Middle frontal gyrus (tissue), 1 donor: ENCODE measurements around the gene ALK.

Experiments
- DNase-seq: peaks from one replicate; pipeline ENCODE4 v3.0.0-alpha.2; 2015; ENCODE audit warnings: low spot score; ENCODE audit errors: extremely low spot score

The ALK gene

DNA sequence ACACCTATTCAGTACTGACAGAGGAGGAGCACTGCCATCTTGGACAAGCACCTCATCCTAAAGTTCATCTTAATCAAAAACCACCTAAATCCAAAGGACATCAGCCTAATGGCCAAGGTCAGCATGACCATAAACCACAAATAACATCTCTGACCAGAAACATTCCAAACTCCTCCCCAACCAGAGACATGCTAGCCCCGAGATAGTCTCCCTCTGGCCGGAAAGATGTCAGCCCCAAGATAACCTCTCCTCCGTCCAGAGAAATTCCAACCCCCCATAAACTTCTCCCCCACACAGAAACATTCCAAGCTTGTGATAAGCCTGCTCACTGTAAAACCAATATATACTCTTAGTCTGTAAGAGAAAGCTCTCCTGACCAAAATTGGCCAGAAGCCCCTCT is 545.5 kb downstream of the ALK start:
- DNase-seq = no peak

DNA sequence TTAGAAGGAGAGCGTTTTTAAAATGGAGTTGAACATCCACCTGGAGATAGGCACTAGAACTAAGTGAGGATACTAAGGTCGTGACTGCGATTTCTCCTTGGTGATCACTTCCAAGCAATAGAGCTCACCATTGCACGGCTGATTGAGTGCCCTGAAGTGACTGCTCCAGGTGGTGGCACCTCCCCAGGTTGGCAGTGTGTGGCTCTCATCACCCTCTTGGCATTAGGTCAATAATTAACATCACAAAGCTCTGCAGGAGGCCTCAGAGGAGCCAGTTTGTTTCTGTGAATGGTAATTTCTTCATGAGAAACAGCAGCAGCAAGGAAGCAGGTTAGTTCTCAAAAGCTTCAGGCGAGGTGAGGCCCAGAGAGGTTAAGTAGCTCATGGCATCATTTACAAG is 546.6 kb downstream of the ALK start:
- DNase-seq = no peak

GRCh38 chr2:29373870-29374269 is 547.5 kb downstream of the ALK start:
- DNase-seq = no peak

- DNase-seq = no peak
These were observed 549.2 kb downstream of the ALK start for GRCh38 chr2:29372185-29372584.

- DNase-seq = no peak
These were observed 550.7 kb downstream of the ALK start for GRCh38 chr2:29370581-29371125.

GRCh38 chr2:29370173-29370572 is 551.2 kb downstream of the ALK start:
- DNase-seq = no peak

DNA sequence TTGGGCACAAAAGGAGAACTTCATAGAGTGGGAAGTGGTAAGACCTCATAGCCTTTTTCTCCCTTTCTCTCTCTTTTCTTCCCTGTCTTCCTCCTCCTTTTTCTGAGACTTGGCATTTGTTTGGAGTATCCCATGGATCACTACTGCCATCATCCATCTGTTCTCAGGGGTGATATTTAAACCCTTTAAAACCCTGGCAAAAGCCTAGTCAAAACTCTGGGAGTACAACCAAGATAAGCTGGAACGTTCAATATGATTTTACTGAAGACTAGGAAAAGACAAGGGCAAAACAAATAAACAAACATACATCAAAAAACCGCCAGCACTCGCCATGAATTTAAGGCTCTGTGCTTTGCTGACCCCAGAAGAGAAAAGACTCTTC is 552.7 kb downstream of the ALK start:
- DNase-seq = no peak

- no peak for DNase-seq
These were observed 553.3 kb downstream of the ALK start for GRCh38 chr2:29367986-29368658.

- no peak for DNase-seq
These were observed 558.3 kb downstream of the ALK start for GRCh38 chr2:29363111-29363510.

DNA sequence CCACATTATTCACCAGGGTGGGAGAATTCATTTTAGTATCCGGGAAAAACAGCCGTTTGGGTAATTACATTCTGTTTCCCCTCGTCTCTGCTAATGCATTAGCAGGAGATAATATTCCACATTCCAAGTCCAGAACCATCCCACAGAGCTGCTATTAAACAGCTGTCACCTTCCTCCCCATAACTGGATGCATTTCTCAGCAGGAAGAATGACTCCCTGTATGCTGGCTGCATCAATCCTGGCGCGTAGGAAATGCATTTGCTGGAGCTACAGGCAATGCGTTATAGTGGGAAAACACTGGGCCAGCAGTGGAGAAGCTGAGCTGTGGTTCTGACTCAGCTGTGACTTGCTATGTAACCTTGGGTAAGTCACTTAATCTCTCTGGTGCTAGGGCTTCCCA is 560.2 kb downstream of the ALK start:
- no peak for DNase-seq

- no peak for DNase-seq
These were observed 561.2 kb downstream of the ALK start for GRCh38 chr2:29360016-29360784.

DNA sequence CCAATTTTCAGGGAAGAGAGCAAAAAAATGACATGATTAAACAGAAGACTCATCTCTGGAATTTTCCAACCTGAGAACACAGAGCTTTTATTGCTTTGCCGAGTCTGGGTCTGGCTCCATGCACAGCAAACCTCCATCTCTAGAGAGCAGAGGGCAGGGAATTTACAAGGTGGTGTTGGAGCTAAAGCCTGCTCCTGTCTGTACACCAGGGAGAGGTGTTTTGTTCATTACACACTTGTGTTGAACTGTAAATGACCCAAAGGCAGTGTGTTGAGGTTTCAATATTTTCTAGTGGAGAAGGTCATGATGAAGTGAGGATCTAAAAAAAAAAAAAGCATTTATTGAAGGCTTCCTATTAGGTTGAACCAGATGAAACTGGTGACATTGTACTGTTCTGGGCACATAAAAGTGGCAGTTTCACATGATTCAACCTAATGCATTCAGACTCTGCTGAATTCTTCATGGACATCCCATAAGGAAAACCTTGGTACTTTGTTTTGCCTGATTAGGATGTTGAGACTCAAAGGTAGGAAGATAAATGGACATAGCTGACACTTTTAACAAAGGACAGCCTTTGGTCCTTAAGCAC is 567.9 kb downstream of the ALK start:
- no peak for DNase-seq

DNA sequence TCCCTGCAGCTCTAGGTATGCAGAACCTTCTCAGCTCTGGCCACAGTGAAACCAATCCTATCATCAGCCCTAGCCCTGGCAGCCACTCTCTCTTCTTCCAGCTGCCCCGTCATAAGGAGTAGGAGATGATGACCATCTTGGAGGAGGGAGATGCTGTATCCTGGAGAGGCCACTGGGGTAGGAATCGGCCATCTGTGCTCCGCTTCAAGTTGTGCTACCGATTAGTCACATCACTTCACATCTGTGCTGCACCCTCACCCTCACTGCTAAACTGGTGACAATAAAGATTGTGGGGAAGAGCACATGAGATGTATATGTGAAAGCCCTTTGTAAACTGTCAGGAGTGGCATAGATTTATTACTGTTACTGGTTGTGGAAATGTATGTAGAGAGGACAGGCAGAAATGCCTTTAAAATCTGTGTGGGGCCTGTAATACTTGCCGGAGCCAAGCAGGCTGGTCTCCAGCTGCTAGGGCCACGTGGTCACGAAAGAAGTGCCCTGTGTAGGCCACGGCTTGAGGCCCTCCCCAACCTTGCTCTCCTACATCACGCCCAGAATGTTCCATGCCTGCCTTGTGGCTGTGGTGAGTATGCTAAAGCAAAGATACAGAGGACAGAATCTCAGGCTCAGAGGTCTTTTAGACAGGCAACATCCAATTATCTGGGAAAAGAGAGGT is 569.3 kb downstream of the ALK start:
- DNase-seq = no peak

- DNase-seq = no peak
These were observed 570.1 kb downstream of the ALK start for GRCh38 chr2:29351248-29351647.

- no peak for DNase-seq
These were observed 571.9 kb downstream of the ALK start for GRCh38 chr2:29349316-29350030.

DNA sequence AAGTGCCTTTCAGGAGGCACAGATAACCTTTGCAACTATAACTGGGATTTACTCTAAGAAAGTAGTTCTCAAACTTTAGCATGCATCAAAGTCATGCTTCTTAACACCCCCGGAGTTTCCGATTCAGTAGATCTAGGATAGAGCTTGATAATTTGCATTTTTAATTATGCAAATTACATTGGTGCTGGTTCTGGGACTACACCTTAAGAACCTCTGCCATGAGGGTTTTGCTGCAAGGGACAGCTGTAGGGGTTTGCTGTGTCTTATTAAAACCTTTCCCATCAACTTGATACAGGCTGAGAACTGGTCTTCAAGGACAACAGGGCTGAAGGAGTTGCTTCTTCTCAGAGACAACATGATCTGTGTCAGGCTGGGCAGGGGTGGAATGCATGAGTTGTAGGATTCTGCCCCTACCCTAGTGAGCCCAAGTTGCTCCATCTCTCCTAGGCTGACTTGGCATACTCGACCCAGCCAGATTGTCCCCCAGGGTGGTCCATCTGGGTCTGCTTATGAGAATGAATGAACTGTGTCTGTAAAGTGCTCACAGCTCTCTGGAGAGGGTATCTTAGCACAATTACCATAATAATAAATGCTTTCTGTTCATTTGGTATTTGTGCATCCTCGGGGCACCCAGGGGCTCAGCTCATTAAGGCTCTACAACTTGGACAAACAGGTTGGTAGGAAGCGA is 573.5 kb downstream of the ALK start:
- no peak for DNase-seq

DNA sequence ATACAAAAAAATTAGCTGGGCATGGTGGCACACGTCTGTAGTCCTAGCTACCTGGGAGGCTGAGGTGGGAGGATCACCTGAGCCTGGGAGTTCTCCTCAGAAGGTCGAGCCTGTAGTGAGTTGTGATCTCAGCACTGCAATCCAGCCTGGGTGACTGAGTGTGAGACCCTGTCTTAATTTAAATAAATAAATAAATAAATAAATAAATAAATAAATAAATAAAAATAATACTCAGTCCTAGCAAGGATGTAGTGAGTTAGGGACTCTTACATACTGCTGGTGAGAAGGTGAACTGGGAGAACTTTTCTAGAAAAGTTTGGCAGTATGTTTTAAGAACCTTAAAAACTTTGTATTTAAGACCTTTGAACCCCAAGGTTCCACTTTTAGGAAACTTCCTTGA is 576.1 kb downstream of the ALK start:
- DNase-seq = no peak

DNA sequence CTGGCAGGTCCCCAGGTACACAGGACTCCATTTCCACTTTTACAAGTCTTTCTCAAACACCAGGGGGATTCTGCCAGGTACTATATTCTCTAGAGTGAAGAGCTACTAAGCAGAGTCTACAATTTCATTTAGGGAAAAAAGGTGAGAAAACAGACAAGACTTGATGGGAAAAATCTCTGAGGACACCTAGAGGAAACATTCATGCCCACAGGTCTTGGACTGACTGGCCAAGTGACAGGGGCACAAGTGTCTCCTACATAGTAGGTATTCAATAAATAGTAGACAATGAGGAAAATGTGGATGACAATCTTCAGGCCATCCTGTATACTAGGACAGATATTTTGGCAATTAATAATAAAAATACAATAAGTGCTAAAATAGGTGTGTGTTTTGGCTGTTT is 577.6 kb downstream of the ALK start:
- no peak for DNase-seq

- no peak for DNase-seq
These were observed 584.8 kb downstream of the ALK start for GRCh38 chr2:29336341-29337241.

- DNase-seq = no peak
These were observed 586.0 kb downstream of the ALK start for GRCh38 chr2:29335396-29335795.
